Measurements from ENCODE around the gene APOBEC3B.
"Not testable (repeated sequence)": the region's sequence is repeated elsewhere in the genome, so short reads cannot be mapped to it uniquely, and the experiment has no call there.

The APOBEC3B gene

DNA sequence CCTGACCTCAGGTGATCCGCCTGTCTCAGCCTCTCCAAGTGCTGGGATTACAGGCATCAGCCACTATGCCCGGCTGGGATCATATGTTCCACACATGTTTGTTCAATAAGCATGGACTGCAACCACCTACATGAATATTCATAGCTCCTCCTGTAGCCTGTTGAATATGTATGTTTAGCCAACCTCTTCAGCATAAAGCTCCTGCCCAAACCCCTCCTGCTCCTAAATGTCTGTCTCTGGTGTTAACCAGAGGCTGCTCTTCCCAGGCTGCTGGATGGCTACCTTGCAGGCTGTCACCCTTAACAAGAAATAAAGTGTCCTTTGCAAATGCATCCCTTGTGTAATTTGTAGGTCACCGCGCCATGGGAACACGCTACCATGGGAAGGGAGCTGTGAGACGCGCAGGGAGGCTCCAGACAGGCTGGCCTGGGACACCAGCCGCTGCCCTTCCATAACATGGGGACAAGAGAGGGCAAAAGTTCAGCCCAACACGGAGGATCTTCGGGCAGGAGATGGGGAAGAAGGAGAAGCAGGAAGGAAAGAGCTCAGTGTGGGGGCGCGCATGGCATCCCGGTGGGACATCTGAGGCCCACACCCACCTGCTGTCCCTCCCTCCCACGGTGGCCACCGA lies 38.0 kb downstream of the APOBEC3B start:
- peaks cover 19% of the 10 kb centered on the region for H3K4me1 ChIP-seq (ENCODE audit: control insufficient read depth, insufficient read depth, low read length, poor library complexity, severe bottlenecking)
- H3K27ac ChIP-seq (ENCODE audit: low read depth, low read length, severe bottlenecking); H3K9me3 ChIP-seq (ENCODE audit: control insufficient read depth, low read length); H3K36me3 ChIP-seq (ENCODE audit: control insufficient read depth, insufficient read depth, low read length); H3K4me3 ChIP-seq (ENCODE audit: extremely low read depth, insufficient read depth, low read length, poor library complexity, severe bottlenecking): not testable (repeated sequence)
- WGBS, 2 experiments (ENCODE audit: insufficient coverage in 2 of 2), result 68 to 72% methylated on average over 6 to 7 of the region's 15 CpGs

DNA sequence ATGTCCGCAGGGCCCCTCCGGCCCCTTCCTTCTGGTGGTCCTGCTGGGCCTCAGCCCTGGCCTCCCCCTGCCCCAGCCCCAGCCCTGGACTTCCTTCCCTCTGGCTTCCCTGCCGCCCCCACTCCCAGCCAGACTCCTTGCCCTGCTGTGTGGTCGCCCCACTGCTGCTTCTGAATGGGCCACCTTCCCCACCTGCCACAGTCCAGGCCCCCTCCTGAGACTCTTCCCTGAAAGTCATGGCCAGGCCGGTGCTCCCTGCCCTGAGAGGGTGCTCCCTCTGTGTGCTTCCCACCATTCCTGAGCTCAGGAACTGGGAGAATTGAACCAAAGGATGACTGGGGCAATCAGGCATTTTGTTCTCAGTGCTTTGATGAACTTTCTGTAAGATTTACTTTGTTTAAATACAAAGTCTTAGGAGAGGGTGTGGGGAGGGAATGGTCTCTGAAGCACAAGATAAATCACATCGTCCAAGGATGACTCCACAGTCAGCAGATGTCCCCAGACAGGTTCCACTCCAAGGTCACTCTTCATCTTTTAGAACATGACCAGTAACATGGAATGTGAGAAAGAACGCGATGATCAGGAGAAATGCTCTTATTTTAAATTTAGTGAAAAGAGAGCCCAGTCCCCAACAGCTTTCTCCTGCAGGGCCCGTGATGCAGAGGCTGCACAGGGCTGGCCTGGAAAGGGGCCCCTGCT lies 39.6 kb downstream of the APOBEC3B start:
- Histone ChIP-seq H3K4me1 (ENCODE audit: control insufficient read depth, insufficient read depth, low read length, poor library complexity, severe bottlenecking) (peaks cover 13% of the 10 kb centered on the region), H3K27ac (ENCODE audit: low read depth, low read length, severe bottlenecking) (peak overlapping the region; percentile 23), H3K4me3 (ENCODE audit: extremely low read depth, insufficient read depth, low read length, poor library complexity, severe bottlenecking) (no peak overlapping the region), H3K9me3 (ENCODE audit: control insufficient read depth, low read length) (no peaks in the 10 kb centered on the region), H3K36me3 (ENCODE audit: control insufficient read depth, insufficient read depth, low read length) (peaks cover 8% of the 10 kb centered on the region)
- 71 to 94% methylated on average over 3 to 7 of the region's 9 CpGs for WGBS, 2 experiments (ENCODE audit: insufficient coverage in 2 of 2)

DNA sequence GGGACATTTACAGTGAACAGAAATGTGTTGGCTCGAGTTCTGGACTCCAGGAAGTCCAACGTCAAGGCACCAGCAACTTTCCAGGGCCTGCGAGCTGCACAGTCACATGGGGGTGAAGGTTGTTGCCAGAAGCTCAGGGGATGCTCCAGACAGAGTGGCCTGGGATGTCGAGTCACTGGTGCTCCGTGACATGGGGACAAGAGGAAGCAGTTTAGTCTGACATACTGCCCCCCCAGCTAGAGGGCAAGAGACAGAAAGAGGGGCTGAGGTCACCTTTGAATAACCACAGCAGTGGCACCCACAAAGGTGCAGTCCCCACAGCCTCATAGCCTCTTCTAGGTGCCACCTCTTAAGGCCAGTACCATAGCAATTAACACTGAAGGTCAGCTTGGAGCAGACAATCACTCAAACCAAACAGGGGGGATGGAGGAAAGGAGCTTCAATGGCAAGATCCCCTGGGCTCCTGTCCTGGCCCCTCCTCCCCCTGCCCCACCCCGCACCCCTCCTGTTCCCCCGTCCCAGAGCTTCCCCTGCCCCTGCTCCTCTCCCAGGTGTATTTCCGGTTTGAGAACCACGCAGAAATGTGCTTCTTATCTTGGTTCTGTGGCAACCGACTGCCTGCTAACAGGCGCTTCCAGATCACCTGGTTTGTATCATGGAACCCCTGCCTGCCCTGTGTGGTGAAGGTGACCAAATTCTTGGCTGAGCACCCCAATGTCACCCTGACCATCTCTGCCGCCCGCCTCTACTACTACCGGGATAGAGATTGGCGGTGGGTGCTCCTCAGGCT lies 42.6 kb downstream of the APOBEC3B start:
- peaks cover 13% of the 10 kb centered on the region for H3K4me1 ChIP-seq (ENCODE audit: control insufficient read depth, insufficient read depth, low read length, poor library complexity, severe bottlenecking)
- no peaks in the 10 kb centered on the region for H3K9me3 ChIP-seq (ENCODE audit: control insufficient read depth, low read length)
- no peaks in the 10 kb centered on the region for H3K36me3 ChIP-seq (ENCODE audit: control insufficient read depth, insufficient read depth, low read length)
- no peak overlapping the region for H3K27ac ChIP-seq (ENCODE audit: low read depth, low read length, severe bottlenecking)
- H3K4me3 ChIP-seq (ENCODE audit: extremely low read depth, insufficient read depth, low read length, poor library complexity, severe bottlenecking), result no peak overlapping the region
- WGBS, 2 experiments (ENCODE audit: insufficient coverage in 2 of 2), result 92 to 96% methylated on average over 11 to 14 of the region's 15 CpGs

DNA sequence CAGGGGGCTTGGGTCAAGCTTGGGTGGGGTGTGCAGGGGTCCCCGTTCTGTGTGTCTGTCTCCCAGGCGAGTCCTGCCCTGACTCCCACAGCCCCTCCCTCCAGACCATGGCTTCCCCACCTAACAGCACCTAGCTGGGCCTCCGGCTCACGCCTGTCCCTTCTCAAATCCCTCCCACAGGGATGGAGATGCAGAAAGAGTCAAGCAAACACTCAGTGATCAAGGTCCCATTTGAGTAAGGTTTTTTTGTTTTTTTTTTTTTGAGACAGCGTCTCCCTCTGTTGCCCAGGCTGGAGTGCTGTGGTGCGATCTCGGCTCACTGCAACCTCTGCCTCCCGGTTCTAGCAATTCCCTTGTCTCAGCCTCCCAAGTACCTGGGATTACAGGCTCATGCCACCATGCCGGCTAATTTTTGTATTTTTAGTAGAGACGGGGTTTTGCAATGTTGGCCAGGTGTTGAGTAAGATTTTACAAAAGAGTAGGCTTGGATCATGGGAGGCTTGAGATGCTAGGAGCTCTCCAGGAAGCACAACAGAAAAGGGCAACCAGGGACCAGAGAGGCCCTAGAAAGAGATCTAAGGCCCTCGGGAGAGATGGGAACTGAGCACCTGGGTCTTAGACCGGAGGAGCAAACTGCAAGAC lies 44.5 kb downstream of the APOBEC3B start:
- H3K27ac ChIP-seq (ENCODE audit: low read depth, low read length, severe bottlenecking), result no peak overlapping the region
- H3K9me3 ChIP-seq (ENCODE audit: control insufficient read depth, low read length), result no peaks in the 10 kb centered on the region
- peaks cover 7% of the 10 kb centered on the region for H3K4me1 ChIP-seq (ENCODE audit: control insufficient read depth, insufficient read depth, low read length, poor library complexity, severe bottlenecking)
- WGBS, 2 experiments (ENCODE audit: insufficient coverage in 2 of 2), result 88 to 95% methylated on average over 5 to 6 of the region's 12 CpGs
- no peaks in the 10 kb centered on the region for H3K36me3 ChIP-seq (ENCODE audit: control insufficient read depth, insufficient read depth, low read length)
- no peak overlapping the region for H3K4me3 ChIP-seq (ENCODE audit: extremely low read depth, insufficient read depth, low read length, poor library complexity, severe bottlenecking)

DNA sequence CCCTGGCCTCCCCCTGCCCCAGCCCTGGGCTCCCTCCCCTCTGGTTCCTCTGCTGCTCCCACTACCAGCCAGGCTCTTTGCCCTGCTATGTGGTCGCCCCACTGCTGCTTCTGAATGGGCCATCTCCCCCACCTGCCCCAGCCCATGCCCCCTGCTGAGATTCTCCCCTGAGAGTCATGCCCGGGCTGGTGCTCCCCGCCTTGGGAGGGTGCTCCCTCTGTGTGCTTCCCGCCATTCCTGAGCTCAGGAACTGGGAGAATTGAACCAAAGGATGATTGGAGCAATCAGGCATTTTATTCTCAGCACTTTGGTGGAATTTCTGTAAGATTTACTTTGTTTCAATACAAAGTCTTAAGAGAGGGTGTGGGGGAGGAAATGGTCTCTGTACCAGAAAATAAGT lies 45.6 kb downstream of the APOBEC3B start:
- H3K4me3 ChIP-seq (ENCODE audit: extremely low read depth, insufficient read depth, low read length, poor library complexity, severe bottlenecking), result no peak overlapping the region
- no peaks in the 10 kb centered on the region for H3K4me1 ChIP-seq (ENCODE audit: control insufficient read depth, insufficient read depth, low read length, poor library complexity, severe bottlenecking)
- H3K27ac ChIP-seq (ENCODE audit: low read depth, low read length, severe bottlenecking), result no peak overlapping the region
- 93 to 94% methylated on average over 2 to 4 of the region's 4 CpGs for WGBS, 2 experiments (ENCODE audit: insufficient coverage in 2 of 2)
- no peaks in the 10 kb centered on the region for H3K36me3 ChIP-seq (ENCODE audit: control insufficient read depth, insufficient read depth, low read length)
- no peaks in the 10 kb centered on the region for H3K9me3 ChIP-seq (ENCODE audit: control insufficient read depth, low read length)

DNA sequence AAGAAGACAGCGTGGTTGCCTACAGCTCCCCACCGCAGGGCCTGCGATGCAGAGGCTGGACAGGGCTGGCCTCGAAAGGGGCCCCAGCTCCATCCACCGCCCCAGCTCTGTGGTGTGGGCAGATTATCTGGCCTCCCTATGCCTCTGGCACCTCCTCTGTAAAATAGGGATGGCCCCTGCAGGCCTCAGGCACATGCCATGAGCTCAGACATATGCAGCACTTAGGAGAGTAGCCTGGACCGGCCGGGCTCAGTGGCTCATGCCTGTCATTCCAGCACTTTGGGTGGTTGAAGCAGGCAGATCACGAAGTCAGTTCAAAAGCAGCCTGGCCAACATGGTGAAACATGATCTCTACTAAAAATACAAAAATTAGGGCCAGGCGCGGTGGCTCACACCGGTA lies 46.1 kb downstream of the APOBEC3B start:
- Histone ChIP-seq H3K4me1 (ENCODE audit: control insufficient read depth, insufficient read depth, low read length, poor library complexity, severe bottlenecking) (no peaks in the 10 kb centered on the region), H3K27ac (ENCODE audit: low read depth, low read length, severe bottlenecking) (no peak overlapping the region), H3K36me3 (ENCODE audit: control insufficient read depth, insufficient read depth, low read length) (no peaks in the 10 kb centered on the region), H3K9me3 (ENCODE audit: control insufficient read depth, low read length) (no peaks in the 10 kb centered on the region), H3K4me3 (ENCODE audit: extremely low read depth, insufficient read depth, low read length, poor library complexity, severe bottlenecking) (no peak overlapping the region)
- 93 to 94% methylated on average over 8 to 9 of the region's 11 CpGs for WGBS, 2 experiments (ENCODE audit: insufficient coverage in 2 of 2)

DNA sequence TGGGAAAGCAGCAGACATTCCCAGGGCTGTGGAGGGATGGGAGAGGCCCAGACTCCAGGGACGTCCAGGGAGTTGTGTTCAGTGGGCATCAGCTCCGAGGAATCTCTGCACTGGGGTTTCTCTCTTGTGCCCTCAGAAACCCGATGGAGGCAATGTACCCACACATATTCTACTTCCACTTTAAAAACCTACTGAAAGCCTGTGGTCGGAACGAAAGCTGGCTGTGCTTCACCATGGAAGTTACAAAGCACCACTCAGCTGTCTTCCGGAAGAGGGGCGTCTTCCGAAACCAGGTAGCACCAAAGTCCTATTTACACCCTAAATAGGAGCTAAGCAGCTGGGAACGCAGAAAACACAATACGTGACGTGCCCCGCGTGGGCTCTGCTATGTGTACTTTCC lies 47.1 kb downstream of the APOBEC3B start:
- 92 to 94% methylated on average over 10 to 11 of the region's 13 CpGs for WGBS, 2 experiments (ENCODE audit: insufficient coverage in 2 of 2)
- H3K9me3 ChIP-seq (ENCODE audit: control insufficient read depth, low read length), result no peaks in the 10 kb centered on the region
- no peaks in the 10 kb centered on the region for H3K36me3 ChIP-seq (ENCODE audit: control insufficient read depth, insufficient read depth, low read length)
- no peak overlapping the region for H3K27ac ChIP-seq (ENCODE audit: low read depth, low read length, severe bottlenecking)
- no peaks in the 10 kb centered on the region for H3K4me1 ChIP-seq (ENCODE audit: control insufficient read depth, insufficient read depth, low read length, poor library complexity, severe bottlenecking)
- H3K4me3 ChIP-seq (ENCODE audit: extremely low read depth, insufficient read depth, low read length, poor library complexity, severe bottlenecking), result no peak overlapping the region

DNA sequence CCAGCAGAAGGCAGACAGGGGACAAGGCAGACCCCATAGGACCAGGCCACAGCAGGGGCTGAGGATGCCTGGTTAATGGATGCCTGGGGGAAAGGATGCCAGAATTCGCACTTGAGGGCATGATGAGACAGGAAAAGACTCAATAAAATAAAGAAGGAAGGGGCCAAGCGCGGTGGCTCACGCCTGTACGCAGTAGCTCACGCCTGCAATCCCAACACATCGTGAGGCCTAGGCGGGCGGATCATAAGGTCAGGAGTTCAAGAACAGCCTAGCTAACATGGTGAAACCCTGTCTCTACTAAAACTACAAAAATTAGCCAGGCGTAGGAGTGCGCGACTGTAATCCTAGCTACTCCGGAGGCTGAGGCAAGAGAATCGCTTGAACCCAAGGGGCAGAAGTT lies 48.6 kb downstream of the APOBEC3B start:
- H3K4me3 ChIP-seq (ENCODE audit: extremely low read depth, insufficient read depth, low read length, poor library complexity, severe bottlenecking), result no peak overlapping the region
- no peak overlapping the region for H3K27ac ChIP-seq (ENCODE audit: low read depth, low read length, severe bottlenecking)
- H3K9me3 ChIP-seq (ENCODE audit: control insufficient read depth, low read length), result no peaks in the 10 kb centered on the region
- no peaks in the 10 kb centered on the region for H3K36me3 ChIP-seq (ENCODE audit: control insufficient read depth, insufficient read depth, low read length)
- 89 to 94% methylated on average over 13 to 14 of the region's 14 CpGs for WGBS, 2 experiments (ENCODE audit: insufficient coverage in 2 of 2)
- H3K4me1 ChIP-seq (ENCODE audit: control insufficient read depth, insufficient read depth, low read length, poor library complexity, severe bottlenecking), result no peaks in the 10 kb centered on the region

DNA sequence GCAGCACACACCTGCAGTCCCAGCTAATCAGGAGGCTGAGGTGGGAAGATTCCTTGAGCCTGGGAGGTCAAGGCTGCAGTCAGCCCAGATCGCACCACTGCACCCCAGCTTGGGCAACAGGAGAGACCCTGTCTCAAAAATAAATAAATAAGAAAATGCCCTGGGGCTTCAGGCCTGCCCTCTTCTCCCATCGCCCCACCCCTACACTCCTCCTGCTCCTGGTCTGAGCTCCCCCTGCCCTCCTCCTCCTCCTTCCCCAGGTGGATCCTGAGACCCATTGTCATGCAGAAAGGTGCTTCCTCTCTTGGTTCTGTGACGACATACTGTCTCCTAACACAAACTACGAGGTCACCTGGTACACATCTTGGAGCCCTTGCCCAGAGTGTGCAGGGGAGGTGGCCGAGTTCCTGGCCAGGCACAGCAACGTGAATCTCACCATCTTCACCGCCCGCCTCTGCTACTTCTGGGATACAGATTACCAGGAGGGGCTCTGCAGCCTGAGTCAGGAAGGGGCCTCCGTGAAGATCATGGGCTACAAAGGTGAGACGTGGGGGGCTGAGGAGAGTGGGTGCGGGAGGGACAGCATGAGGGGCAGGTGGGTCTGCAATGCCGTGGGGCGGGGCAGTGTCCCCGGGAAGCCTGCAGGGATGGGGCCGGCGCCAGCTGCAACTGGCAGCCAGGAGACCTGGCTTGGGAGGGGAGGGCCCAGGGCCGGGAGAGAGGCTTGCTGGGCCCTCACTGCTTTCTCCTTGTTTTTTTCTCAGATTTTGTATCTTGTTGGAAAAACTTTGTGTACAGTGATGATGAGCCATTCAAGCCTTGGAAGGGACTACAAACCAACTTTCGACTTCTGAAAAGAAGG lies 49.5 kb downstream of the APOBEC3B start:
- not testable (repeated sequence) for H3K36me3 ChIP-seq (ENCODE audit: control insufficient read depth, insufficient read depth, low read length); H3K4me3 ChIP-seq (ENCODE audit: extremely low read depth, insufficient read depth, low read length, poor library complexity, severe bottlenecking); H3K9me3 ChIP-seq (ENCODE audit: control insufficient read depth, low read length); H3K27ac ChIP-seq (ENCODE audit: low read depth, low read length, severe bottlenecking); H3K4me1 ChIP-seq (ENCODE audit: control insufficient read depth, insufficient read depth, low read length, poor library complexity, severe bottlenecking)
- WGBS, 2 experiments (ENCODE audit: insufficient coverage in 2 of 2), result 52 to 61% methylated on average over 7 to 10 of the region's 18 CpGs

DNA sequence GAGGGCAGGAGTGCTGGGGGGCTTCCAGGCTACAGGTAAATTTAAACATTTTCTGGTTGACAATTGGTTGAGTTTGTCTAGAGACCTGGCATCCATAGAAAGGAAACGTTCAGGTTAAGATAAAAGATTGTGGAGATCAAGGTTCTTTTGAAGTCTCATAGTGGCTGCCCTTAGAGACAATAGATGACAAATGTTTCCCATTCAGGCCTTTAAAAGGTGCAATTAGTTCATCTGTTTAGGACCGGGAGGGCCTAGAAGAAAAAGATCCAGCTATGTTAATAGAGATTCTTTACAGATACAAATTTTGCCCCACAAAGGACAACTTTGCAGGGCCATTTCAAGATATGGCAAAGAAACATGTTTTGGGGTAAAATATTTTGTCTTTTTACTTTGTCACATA lies 54.9 kb downstream of the APOBEC3B start:
- WGBS, 2 experiments (ENCODE audit: insufficient coverage in 2 of 2), result 18 to 38% methylated on average over 1 of the region's 2 CpGs

More for the DNA sequence above, 54.9 kb downstream of the APOBEC3B start:
- H3K4me3 ChIP-seq (ENCODE audit: extremely low read depth, insufficient read depth, low read length, poor library complexity, severe bottlenecking); H3K4me1 ChIP-seq (ENCODE audit: control insufficient read depth, insufficient read depth, low read length, poor library complexity, severe bottlenecking); H3K27ac ChIP-seq (ENCODE audit: low read depth, low read length, severe bottlenecking); H3K36me3 ChIP-seq (ENCODE audit: control insufficient read depth, insufficient read depth, low read length); H3K9me3 ChIP-seq (ENCODE audit: control insufficient read depth, low read length): not testable (repeated sequence)

Data from mesodermal cell (in vitro differentiated cells).